ENCODE measurements around the gene ARRDC5. TPM values are rescaled to one million over a fixed set of nuclear protein-coding genes. Genes with fewer than 3 reads are reported as not detected.

The ARRDC5 gene
- not detected in 2 replicates for total RNA-seq (2021; fragmentation: NEBNext Ultra II Directional; extraction: Animal tissue kit (Norgen Biotek cat#: 25700))
- polyA plus RNA-seq (2011; rRNA removed): not detected in 2 replicates
- polyA plus RNA-seq (2011; cell fraction: cytosol; rRNA removed): not detected
- not detected for polyA plus RNA-seq (2011; cell fraction: nucleus; rRNA removed)
- not detected in 4 replicates for polyA plus RNA-seq (2012, experiment 1 of 2)
- polyA plus RNA-seq (2012, experiment 2 of 2): not detected
- polyA plus RNA-seq (2013, experiment 1 of 2): not detected
- polyA plus RNA-seq (2013, experiment 2 of 2): not detected
- not detected in 2 replicates for polyA minus RNA-seq (2011; rRNA and poly(A)+ RNA removed)
- not detected for polyA minus RNA-seq (2011; cell fraction: cytosol; rRNA and poly(A)+ RNA removed)
- not detected for polyA minus RNA-seq (2011; cell fraction: nucleus; rRNA and poly(A)+ RNA removed)
- long read RNA-seq, experiment 1: 0 reads
- long read RNA-seq, experiment 2: 0 reads

DNA sequence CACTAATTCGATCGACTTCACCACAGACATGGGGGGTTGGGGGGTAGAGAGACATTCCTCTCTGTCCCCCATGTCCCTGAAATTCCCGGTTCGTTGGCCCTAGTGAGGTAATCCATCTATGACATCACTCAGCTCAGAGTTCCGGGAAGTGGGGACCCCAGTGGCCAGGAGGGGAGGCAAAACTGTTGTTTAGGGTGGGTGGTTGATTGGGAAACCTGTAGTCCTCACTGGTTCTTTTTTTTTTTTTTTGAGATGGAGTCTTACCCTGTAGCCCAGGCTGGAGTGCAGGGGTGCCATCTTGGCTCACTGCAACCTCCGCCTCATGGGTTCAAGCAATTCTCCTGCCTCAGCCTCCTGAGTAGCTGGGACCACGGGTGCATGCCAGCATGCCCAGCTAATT lies at the start of gene ARRDC5:
ARRDC5 (minus strand) TSS at position 101 of the 400 bp plus-strand sequence; CDS start at position 30, 71 bp downstream.
- no peak for FAIRE-seq
- CTCF ChIA-PET (ENCODE audit: partially characterized antibody): interaction anchor here (0.6 to 2.0 kb wide), 4 partner anchors 9 to 93 kb away, joined by 3 to 12 read pairs (median 4); no protein-coding TSS in a partner anchor
- TF ChIP-seq KDM5A (IDR thresholded peaks at IDR 0.05; ENCODE audit: low read length) (no peak), KDM1A (IDR thresholded peaks at IDR 0.05; ENCODE audit: borderline replicate concordance, low read length) (no peak), ASH2L (IDR thresholded peaks at IDR 0.05; ENCODE audit: low read length) (no peak), RBBP5 (IDR thresholded peaks at IDR 0.05; ENCODE audit: borderline replicate concordance, low read depth, low read length) (no peak), MAFK (IDR thresholded peaks at IDR 0.05; ENCODE audit: low read depth, low read length) (no peak), CEBPB (IDR thresholded peaks at IDR 0.05; ENCODE audit: low read depth, low read length) (no peak), BACH1 (IDR thresholded peaks at IDR 0.05; ENCODE audit: low read length) (no peak), TAF1 (IDR thresholded peaks at IDR 0.05; ENCODE audit: low read depth, low read length) (no peak), KDM4A (IDR thresholded peaks at IDR 0.05; ENCODE audit: low read depth, low read length, severe bottlenecking) (no peak), EGR1 (IDR thresholded peaks at IDR 0.05; ENCODE audit: borderline replicate concordance, low read depth, low read length) (no peak), NRF1 (IDR thresholded peaks at IDR 0.05; ENCODE audit: low read depth, low read length) (no peak), RAD21 (IDR thresholded peaks at IDR 0.05 in 1 of 2, conservative IDR thresholded peaks at IDR 0.05 in 1 of 2; ENCODE audit: low read depth in 2 of 2, low read length in 2 of 2) (no peak), EZH2 (IDR thresholded peaks at IDR 0.05; ENCODE audit: low read depth, low read length, severe bottlenecking) (no peak)

More for the DNA sequence above, at the start of gene ARRDC5:
- no peak within 1 kb of the TSS for H4K8ac ChIP-seq (ENCODE audit: extremely low read depth, insufficient read depth, low read length)
- H4K20me1 ChIP-seq (replicated peaks in 1 of 2; ENCODE audit: control insufficient read depth in 1 of 2, insufficient read depth in 2 of 2, low read length in 2 of 2): no peaks in the 10 kb centered on the region
- H3K36me3 ChIP-seq (ENCODE audit: control insufficient read depth in 2 of 4, insufficient read depth in 4 of 4, low read length in 3 of 4): no peaks in the 10 kb centered on the region
- no peak within 1 kb of the TSS for H3K4me2 ChIP-seq (ENCODE audit: insufficient read depth in 1 of 2, low read depth in 2 of 2, low read length in 2 of 2)
- no peak within 1 kb of the TSS for H3K4ac ChIP-seq (replicated peaks; ENCODE audit: insufficient read length, low read depth, low read length)
- H3K27me3 ChIP-seq (replicated peaks in 1 of 4; ENCODE audit: control insufficient read depth in 3 of 4, extremely low read depth in 1 of 4, insufficient read depth in 3 of 4, low read length in 3 of 4): no peaks in the 10 kb centered on the region
- H2BK15ac ChIP-seq (ENCODE audit: low read length): no peak within 1 kb of the TSS
- H4K91ac ChIP-seq (replicated peaks; ENCODE audit: insufficient read length, low read length): no peak within 1 kb of the TSS
- no peaks in the 10 kb centered on the region for H3K9me3 ChIP-seq (ENCODE audit: insufficient read depth in 2 of 2, low read depth in 1 of 2, low read length in 1 of 2)
- H4K5ac ChIP-seq (ENCODE audit: insufficient read length, low read depth, low read length): no peak within 1 kb of the TSS
- WGBS, 2 experiments (ENCODE audit: extremely low coverage in 1 of 2, insufficient coverage in 1 of 2, insufficient read length in 1 of 2, insufficient replicate concordance in 2 of 2, low coverage in 1 of 2, low lambda C conversion rate in 2 of 2, missing lambda C conversion rate in 1 of 2): 92% methylated on average over 7 of the region's 7 CpGs; no CpG with 5 or more reads in 1 of the 2 experiments
- no peak within 1 kb of the TSS for H3K9ac ChIP-seq (replicated peaks in 1 of 4; ENCODE audit: extremely low read depth in 1 of 4, low read depth in 3 of 4, low read length in 3 of 4)
- H3K27ac ChIP-seq (ENCODE audit: low read depth, low read length): no peak within 1 kb of the TSS
- no peak within 1 kb of the TSS for H2BK120ac ChIP-seq (replicated peaks; ENCODE audit: low read depth, low read length)
- DNase-seq (ENCODE audit: low read depth in 1 of 2, low spot score in 2 of 2): no peak
- no peak within 1 kb of the TSS for H2BK20ac ChIP-seq (ENCODE audit: low read length)
- POLR2A ChIA-PET (ENCODE audit: partially characterized antibody): no interaction called here
- H3K56ac ChIP-seq (replicated peaks; ENCODE audit: insufficient read length, low read depth, low read length): no peak within 1 kb of the TSS
- no peak within 1 kb of the TSS for H3K18ac ChIP-seq (ENCODE audit: extremely low read depth, low read length)
- no peaks in the 10 kb centered on the region for H3K23me2 ChIP-seq (ENCODE audit: low read depth, low read length)
- no peaks in the 10 kb centered on the region for H3K79me2 ChIP-seq (ENCODE audit: control insufficient read depth in 1 of 2, insufficient read depth in 2 of 2, low read length in 2 of 2)
- H3K14ac ChIP-seq (ENCODE audit: insufficient read length): no peak within 1 kb of the TSS
- H3K4me1 ChIP-seq (replicated peaks in 1 of 4; ENCODE audit: control insufficient read depth in 3 of 4, insufficient read depth in 4 of 4, low read length in 3 of 4): no peaks in the 10 kb centered on the region
- H2AFZ ChIP-seq (ENCODE audit: low read length): no peak within 1 kb of the TSS
- H2BK12ac ChIP-seq (ENCODE audit: low read depth, low read length): no peak within 1 kb of the TSS
- H3K4me3 ChIP-seq (ENCODE audit: extremely low read depth in 1 of 4, insufficient read depth in 2 of 4, low read depth in 3 of 4, low read length in 4 of 4): no peak within 1 kb of the TSS
- no peaks in the 10 kb centered on the region for H3K79me1 ChIP-seq (ENCODE audit: low read depth, low read length)
- no peak within 1 kb of the TSS for H2BK5ac ChIP-seq (ENCODE audit: low read depth, low read length)
- no peak within 1 kb of the TSS for H3K23ac ChIP-seq (ENCODE audit: insufficient read length)
- no peak within 1 kb of the TSS for H2AK5ac ChIP-seq (ENCODE audit: low read depth, low read length)

Measured in H1 (cell line).